Trophoblast cell (in vitro differentiated cells and primary cell): ENCODE measurements around the gene INHBB.

ENCODE experiments used
- DNase-seq, 2 donors: peaks; one replicate each; pipeline ENCODE4 v3.0.0-alpha.2; 2016
- H2AFZ ChIP-seq: 2 replicates; pipeline ENCODE4 v1.6.1; 2013; ENCODE audit warnings: low read length, moderate library complexity, mild to moderate bottlenecking; ENCODE audit not compliant: insufficient read depth, poor library complexity
- H2AK5ac ChIP-seq: 2 replicates; pipeline ENCODE4 v1.6.1; 2013; ENCODE audit warnings: mild to moderate bottlenecking, low read length
- H2BK120ac ChIP-seq: 2 replicates; pipeline ENCODE4 v1.6.1; 2013; ENCODE audit warnings: low read length, mild to moderate bottlenecking, moderate library complexity; ENCODE audit not compliant: insufficient read depth, poor library complexity
- H2BK12ac ChIP-seq: 2 replicates; pipeline ENCODE4 v1.6.1; 2013; ENCODE audit warnings: mild to moderate bottlenecking, low read length, moderate library complexity
- H2BK5ac ChIP-seq: 2 replicates; pipeline ENCODE4 v1.6.1; 2013; ENCODE audit warnings: low read length, low read depth, moderate library complexity, mild to moderate bottlenecking; ENCODE audit not compliant: poor library complexity
- H3K14ac ChIP-seq: 2 replicates; pipeline ENCODE4 v1.6.1; 2013; ENCODE audit warnings: mild to moderate bottlenecking, low read length
- H3K18ac ChIP-seq: 2 replicates; pipeline ENCODE4 v1.6.1; 2013; ENCODE audit warnings: mild to moderate bottlenecking, low read length
- H3K23ac ChIP-seq: 2 replicates; pipeline ENCODE4 v1.6.1; 2013; ENCODE audit warnings: low read length
- H3K27ac ChIP-seq: 2 replicates; pipeline ENCODE4 v1.5.1; 2013; ENCODE audit warnings: low read depth, mild to moderate bottlenecking, inconsistent platforms, low read length, moderate library complexity
- H3K27me3 ChIP-seq: 2 replicates; pipeline ENCODE4 v1.6.1; 2013; ENCODE audit warnings: inconsistent platforms, mild to moderate bottlenecking, low read length, moderate library complexity; ENCODE audit not compliant: insufficient read depth
- H3K36me3 ChIP-seq, 2 experiments: 1 replicate in 1 of 2; 2 replicates in 1 of 2; pipeline ENCODE4 v1.6.1; 2013; ENCODE audit warnings: low read length in 2 of 2, mild to moderate bottlenecking in 2 of 2, moderate library complexity in 1 of 2; ENCODE audit not compliant: insufficient read depth in 2 of 2, control insufficient read depth in 1 of 2
- H3K4ac ChIP-seq: 2 replicates; pipeline ENCODE4 v1.6.1; 2013; ENCODE audit warnings: low read depth, mild to moderate bottlenecking, low read length, moderate library complexity
- H3K4me1 ChIP-seq, 2 experiments: 1 replicate in 1 of 2; 2 replicates in 1 of 2; pipeline ENCODE4 v1.6.1; 2013; ENCODE audit warnings: low read length in 2 of 2, mild to moderate bottlenecking in 2 of 2, moderate library complexity in 1 of 2; ENCODE audit not compliant: insufficient read depth in 2 of 2, control insufficient read depth in 1 of 2
- H3K4me2 ChIP-seq: 2 replicates; pipeline ENCODE4 v1.6.1; 2013; ENCODE audit warnings: inconsistent platforms, mild to moderate bottlenecking, low read length, moderate library complexity
- H3K4me3 ChIP-seq: 2 replicates; pipeline ENCODE4 v1.5.1; 2013; ENCODE audit warnings: mild to moderate bottlenecking, low read depth, low read length, inconsistent platforms
- H3K79me1 ChIP-seq: one replicate; pipeline ENCODE4 v1.6.1; 2013; ENCODE audit warnings: low read length
- H3K79me2 ChIP-seq: 2 replicates; pipeline ENCODE4 v1.6.1; 2013; ENCODE audit warnings: low read length, mild to moderate bottlenecking; ENCODE audit not compliant: control insufficient read depth, insufficient read depth, poor library complexity
- H3K9ac ChIP-seq: 2 replicates; pipeline ENCODE4 v1.6.1; 2013; ENCODE audit warnings: mild to moderate bottlenecking, low read length
- H3K9me3 ChIP-seq: 2 replicates; pipeline ENCODE4 v1.6.1; 2013; ENCODE audit warnings: low read depth, mild to moderate bottlenecking, control low read depth, inconsistent platforms, low read length; ENCODE audit not compliant: insufficient read depth
- H4K12ac ChIP-seq: 2 replicates; pipeline ENCODE4 v1.6.1; 2013; ENCODE audit warnings: low read depth, mild to moderate bottlenecking, low read length, moderate library complexity
- H4K8ac ChIP-seq: 2 replicates; pipeline ENCODE4 v1.6.1; 2013; ENCODE audit warnings: low read depth, mild to moderate bottlenecking, low read length, moderate library complexity
- H4K91ac ChIP-seq: one replicate; pipeline ENCODE4 v1.6.1; 2013; ENCODE audit warnings: low read depth, mild to moderate bottlenecking, low read length, moderate library complexity
- WGBS: extraction: QIAGEN DNeasy Blood & Tissue Kit; methylation state at CpG from one replicate; pipeline ENCODE4 v1.1.7; 2013; ENCODE audit warnings: missing lambda C conversion rate; ENCODE audit not compliant: insufficient read length, insufficient coverage; ENCODE audit errors: extremely low coverage; 5-methylcytosine and 5-hydroxymethylcytosine counted together

Gene INHBB

GRCh38 chr2:120393456-120393855 is 47.5 kb downstream of the INHBB start:
- H3K9ac ChIP-seq: no peak overlapping the region
- no peak overlapping the region for H3K18ac ChIP-seq
- H4K8ac ChIP-seq: no peak overlapping the region
- no peak overlapping the region for H4K12ac ChIP-seq
- H3K4me1 ChIP-seq: no peaks in the 10 kb centered on the region
- H3K27me3 ChIP-seq: no peaks in the 10 kb centered on the region
- no peak overlapping the region for H3K4me2 ChIP-seq
- no peak overlapping the region for H3K23ac ChIP-seq
- no peak overlapping the region for H2BK12ac ChIP-seq
- H3K36me3 ChIP-seq: no peaks in the 10 kb centered on the region
- H3K9me3 ChIP-seq: peaks cover 3% of the 10 kb centered on the region
- WGBS: no CpG with 5 or more reads among the region's 5 CpGs
- H3K79me2 ChIP-seq: no peaks in the 10 kb centered on the region
- H2BK120ac ChIP-seq: no peak overlapping the region
- no peak overlapping the region for H2AFZ ChIP-seq
- H2AK5ac ChIP-seq: no peak overlapping the region
- no peaks in the 10 kb centered on the region for H3K79me1 ChIP-seq
- DNase-seq: no peak
- H2BK5ac ChIP-seq: no peak overlapping the region
- no peak overlapping the region for H3K27ac ChIP-seq
- no peak overlapping the region for H3K14ac ChIP-seq
- H4K91ac ChIP-seq: no peak overlapping the region
- H3K4me3 ChIP-seq: no peak overlapping the region
- no peak overlapping the region for H3K4ac ChIP-seq

GRCh38 chr2:120394764-120395163 is 48.8 kb downstream of the INHBB start:
- Histone ChIP-seq H2BK120ac (no peak overlapping the region), H3K4ac (no peak overlapping the region), H3K23ac (no peak overlapping the region), H3K27ac (no peak overlapping the region), H3K9me3 (peaks cover 3% of the 10 kb centered on the region), H3K36me3 (no peaks in the 10 kb centered on the region), H4K8ac (no peak overlapping the region), H3K14ac (no peak overlapping the region), H3K79me1 (no peaks in the 10 kb centered on the region), H3K4me1 (no peaks in the 10 kb centered on the region), H2BK5ac (no peak overlapping the region), H3K79me2 (no peaks in the 10 kb centered on the region), H3K4me3 (no peak overlapping the region), H2AFZ (no peak overlapping the region), H2AK5ac (no peak overlapping the region), H4K12ac (no peak overlapping the region), H3K18ac (no peak overlapping the region), H2BK12ac (no peak overlapping the region), H3K9ac (no peak overlapping the region), H4K91ac (no peak overlapping the region), H3K4me2 (no peak overlapping the region), H3K27me3 (no peaks in the 10 kb centered on the region)
- WGBS: no CpG with 5 or more reads among the region's 8 CpGs
- no peak for DNase-seq

DNA sequence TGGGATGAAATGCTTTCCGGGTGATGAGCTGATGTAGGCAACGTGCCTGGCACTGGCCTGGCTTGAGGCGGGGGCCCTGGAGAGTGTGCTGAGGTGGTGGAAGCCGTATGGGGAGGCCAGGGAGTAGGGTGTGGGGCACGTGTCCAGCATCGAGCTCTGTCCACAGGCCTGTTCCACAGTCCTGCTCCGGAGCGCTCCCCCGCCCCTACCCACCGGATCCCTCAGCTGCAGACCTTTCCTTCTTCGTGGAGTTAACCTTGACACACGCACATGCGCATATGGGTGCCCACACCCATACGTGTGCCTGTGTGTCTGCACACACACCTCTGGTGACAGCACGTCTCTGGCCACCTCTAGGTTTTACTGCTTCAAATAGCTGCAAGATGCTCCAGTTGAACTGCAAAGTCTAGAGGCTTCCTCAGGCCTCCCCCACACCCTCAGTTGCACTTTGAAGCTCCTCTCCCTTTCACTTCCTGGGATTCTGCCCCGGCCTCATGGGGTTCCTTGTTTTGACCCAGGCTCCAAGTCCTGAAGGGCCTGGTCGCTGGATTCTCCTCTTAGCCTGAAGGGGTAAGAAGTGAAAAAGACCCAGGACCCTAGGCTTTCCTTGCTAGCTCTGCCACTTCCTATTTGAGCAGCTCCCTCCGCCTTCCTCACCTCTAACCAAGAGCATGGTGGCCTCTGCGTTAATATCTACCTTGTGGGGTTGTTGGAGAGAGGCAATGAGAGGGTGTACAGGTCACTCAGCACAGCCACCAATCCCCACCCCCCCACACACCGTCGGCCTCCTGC is 49.5 kb downstream of the INHBB start:
- Histone ChIP-seq H3K27ac (no peak overlapping the region), H3K4me3 (no peak overlapping the region), H4K91ac (no peak overlapping the region), H2AFZ (no peak overlapping the region), H3K9ac (no peak overlapping the region), H3K4me2 (no peak overlapping the region), H3K14ac (no peak overlapping the region), H3K23ac (no peak overlapping the region), H2BK120ac (no peak overlapping the region), H3K27me3 (no peaks in the 10 kb centered on the region), H4K8ac (no peak overlapping the region), H2BK12ac (no peak overlapping the region), H2BK5ac (no peak overlapping the region), H3K36me3 (no peaks in the 10 kb centered on the region), H3K4ac (no peak overlapping the region), H3K79me2 (no peaks in the 10 kb centered on the region), H3K4me1 (no peaks in the 10 kb centered on the region), H3K18ac (no peak overlapping the region), H3K79me1 (no peaks in the 10 kb centered on the region), H2AK5ac (no peak overlapping the region), H4K12ac (no peak overlapping the region), H3K9me3 (peaks cover 3% of the 10 kb centered on the region)
- DNase-seq: no peak
- no CpG with 5 or more reads among the region's 21 CpGs for WGBS

DNA sequence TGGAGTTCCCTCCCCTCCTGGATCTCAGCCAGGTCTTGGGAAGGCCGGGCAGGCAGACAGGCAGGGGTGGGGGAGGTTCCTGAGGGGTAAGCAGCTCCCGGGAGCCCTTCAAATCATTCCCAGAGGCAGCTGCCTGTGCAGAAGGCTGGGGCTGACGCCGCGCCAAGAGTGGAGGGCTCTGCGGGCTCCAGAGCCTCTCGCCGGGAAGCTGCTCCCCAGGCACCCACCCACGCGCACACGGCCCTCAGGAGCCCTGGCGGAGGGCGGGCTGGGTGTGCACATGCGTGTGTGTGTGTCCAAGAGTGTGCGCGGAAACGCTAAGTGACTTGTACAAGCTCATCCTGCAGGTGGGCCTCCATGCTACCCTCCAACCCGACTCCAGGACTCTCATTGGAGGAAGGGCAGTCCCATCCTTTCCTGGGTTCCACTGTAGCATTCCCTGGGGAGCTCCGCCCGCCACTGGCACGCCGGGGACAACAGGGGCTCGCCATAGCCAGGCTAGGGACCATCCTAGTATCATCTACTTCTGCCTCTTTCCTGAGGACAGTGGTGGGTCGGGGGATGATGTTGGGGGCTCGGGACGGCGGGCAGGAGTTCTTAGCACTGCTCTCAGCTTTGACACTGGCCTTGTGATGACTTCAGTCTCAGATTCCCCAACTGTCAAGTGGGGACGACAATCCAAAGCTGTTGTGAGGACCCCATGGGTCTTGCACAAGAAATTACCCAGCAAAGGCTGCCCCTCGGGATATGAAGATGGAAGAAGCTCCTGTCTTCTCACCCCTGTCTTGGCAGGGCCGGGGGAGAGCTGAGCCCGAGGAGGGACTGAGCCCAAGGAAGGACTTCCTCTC is 50.3 kb downstream of the INHBB start:
- H3K14ac ChIP-seq: no peak overlapping the region
- no peak overlapping the region for H3K23ac ChIP-seq
- H4K91ac ChIP-seq: no peak overlapping the region
- no CpG with 5 or more reads among the region's 31 CpGs for WGBS
- no peak overlapping the region for H4K12ac ChIP-seq
- no peak overlapping the region for H3K4ac ChIP-seq
- H3K4me3 ChIP-seq: no peak overlapping the region
- no peak for DNase-seq
- H2BK120ac ChIP-seq: no peak overlapping the region
- no peaks in the 10 kb centered on the region for H3K4me1 ChIP-seq
- H3K4me2 ChIP-seq: no peak overlapping the region
- peaks cover 4% of the 10 kb centered on the region for H3K9me3 ChIP-seq
- no peak overlapping the region for H2BK12ac ChIP-seq
- no peak overlapping the region for H2AK5ac ChIP-seq
- no peak overlapping the region for H3K18ac ChIP-seq
- H3K9ac ChIP-seq: no peak overlapping the region
- no peaks in the 10 kb centered on the region for H3K79me2 ChIP-seq
- H2AFZ ChIP-seq: no peak overlapping the region
- H2BK5ac ChIP-seq: no peak overlapping the region
- no peaks in the 10 kb centered on the region for H3K79me1 ChIP-seq
- no peak overlapping the region for H4K8ac ChIP-seq
- no peak overlapping the region for H3K27ac ChIP-seq
- H3K27me3 ChIP-seq: no peaks in the 10 kb centered on the region
- H3K36me3 ChIP-seq: no peaks in the 10 kb centered on the region
